SU-DHL-6 (cell line): Measurements from ENCODE around the gene SPDEF.

Experiments
- H2AFZ ChIP-seq: fragments of 200-600 bp; sonication (generic); 2 replicates; pipeline ENCODE4 v1.6.1; 2014; ENCODE audit warnings: low read depth, mild to moderate bottlenecking, moderate library complexity, mixed read lengths, antibody characterized with exemption, low read length; ENCODE audit not compliant: severe bottlenecking
- H3F3A ChIP-seq: fragments of 200-600 bp; shearing (Covaris generic); 2 replicates; pipeline ENCODE4 v1.6.0; 2016; ENCODE audit warnings: antibody characterized with exemption, mild to moderate bottlenecking; ENCODE audit not compliant: insufficient read depth
- H3K27ac ChIP-seq: fragments of 200-600 bp; sonication (generic); 2 replicates; pipeline ENCODE4 v1.5.1; 2016; ENCODE audit warnings: low read depth, mild to moderate bottlenecking, low read length, moderate library complexity, mixed read lengths
- H3K27me3 ChIP-seq: fragments of 200-600 bp; sonication (generic), shearing (Covaris generic); 2 replicates; pipeline ENCODE4 v1.6.0; 2014; ENCODE audit warnings: mild to moderate bottlenecking, low read length
- H3K36me3 ChIP-seq: fragments of 200-600 bp; sonication (generic); 2 replicates; pipeline ENCODE4 v1.6.1; 2014; ENCODE audit warnings: mild to moderate bottlenecking, low read length, mixed read lengths
- H3K4me2 ChIP-seq: fragments of 300-600, 200-600 bp; shearing (Covaris generic), sonication (generic); 2 replicates; pipeline ENCODE4 v1.6.0; 2014; ENCODE audit warnings: low read length, low read depth, mild to moderate bottlenecking; ENCODE audit not compliant: poor library complexity, severe bottlenecking
- H3K4me3 ChIP-seq: fragments of 200-600 bp; sonication (generic); 2 replicates; pipeline ENCODE4 v1.5.1; 2014; ENCODE audit warnings: antibody characterized with exemption, low read length, mild to moderate bottlenecking, mixed read lengths; ENCODE audit not compliant: insufficient read depth, poor library complexity, severe bottlenecking
- H3K79me2 ChIP-seq: fragments of 200-600 bp; sonication (generic); 2 replicates; pipeline ENCODE4 v1.6.1; 2014; ENCODE audit warnings: mild to moderate bottlenecking, low read length, moderate library complexity; ENCODE audit not compliant: insufficient read depth
- H3K9ac ChIP-seq: fragments of 200-600 bp; sonication (generic); 2 replicates; pipeline ENCODE4 v1.7.0; 2014; ENCODE audit warnings: mild to moderate bottlenecking, low read length
- H3K9me2 ChIP-seq: fragments of 200-600 bp; sonication (generic); replicated peaks from 2 replicates; pipeline ENCODE4 v1.6.1; 2014; ENCODE audit warnings: low read length; ENCODE audit not compliant: insufficient read depth
- H3K9me3 ChIP-seq: fragments of 200-600 bp; sonication (generic); 2 replicates; pipeline ENCODE4 v1.6.1; 2014; ENCODE audit warnings: low read length, mixed read lengths; ENCODE audit not compliant: insufficient read depth
- H4K20me1 ChIP-seq: fragments of 200-600 bp; sonication (generic); 2 replicates; pipeline ENCODE4 v1.6.1; 2014; ENCODE audit warnings: low read depth, mild to moderate bottlenecking, antibody characterized with exemption, low read length, moderate library complexity, mixed read lengths
- EZH2phosphoT487 ChIP-seq: fragments of 200-600 bp; sonication (generic), shearing (Covaris generic); conservative IDR thresholded peaks from 2 replicates; pipeline ENCODE4 v1.6.1; 2018; ENCODE audit warnings: mild to moderate bottlenecking, antibody characterized with exemption, low read length, moderate library complexity, mixed read lengths
- TF ChIP-seq, protein P1 (sequence below): fragments of 200-600 bp; sonication (generic); IDR thresholded peaks from one replicate; pipeline ENCODE4 v1.5.1; 2017; ENCODE audit warnings: antibody characterized with exemption, mild to moderate bottlenecking, low read length, moderate library complexity; ENCODE audit not compliant: insufficient read depth, poor library complexity, severe bottlenecking

Gene SPDEF

DNA sequence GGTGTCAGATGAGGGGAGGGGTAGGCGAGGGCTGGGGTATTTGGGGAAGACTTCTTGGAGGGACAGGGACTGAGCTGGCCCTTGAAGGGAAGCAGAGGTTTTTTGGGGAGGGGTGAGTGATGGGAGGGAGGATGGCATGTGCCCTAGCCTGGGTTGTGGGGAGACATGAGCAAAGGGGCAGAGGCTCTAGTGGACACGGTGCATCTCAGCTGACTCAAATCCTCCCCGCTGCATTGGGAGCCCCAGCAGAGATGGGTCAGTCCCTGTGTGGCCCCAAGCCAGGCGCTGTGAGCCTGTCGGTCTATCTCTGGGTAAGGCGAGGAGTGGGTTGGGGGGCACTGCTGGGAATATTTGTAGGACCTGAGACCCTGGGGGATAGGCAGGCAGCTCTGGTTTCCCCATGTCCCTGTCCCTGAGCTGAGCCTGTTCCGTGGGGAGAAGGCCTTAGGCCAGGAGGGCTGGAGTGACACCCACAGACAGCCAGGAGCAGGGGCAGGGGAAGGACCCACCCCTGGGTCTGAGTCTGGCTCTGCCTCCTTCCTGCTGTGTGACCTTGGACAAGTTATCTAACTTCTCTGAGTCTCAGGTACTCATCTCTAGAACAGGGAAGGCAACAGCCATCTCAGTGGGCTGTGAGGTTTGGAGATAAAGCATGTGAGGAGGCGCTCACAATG is 36.0 kb downstream of the SPDEF start:
- H3F3A ChIP-seq: no peaks in the 10 kb centered on the region
- TF ChIP-seq EZH2phosphoT487: no peak
- TF ChIP-seq, protein P1, sequence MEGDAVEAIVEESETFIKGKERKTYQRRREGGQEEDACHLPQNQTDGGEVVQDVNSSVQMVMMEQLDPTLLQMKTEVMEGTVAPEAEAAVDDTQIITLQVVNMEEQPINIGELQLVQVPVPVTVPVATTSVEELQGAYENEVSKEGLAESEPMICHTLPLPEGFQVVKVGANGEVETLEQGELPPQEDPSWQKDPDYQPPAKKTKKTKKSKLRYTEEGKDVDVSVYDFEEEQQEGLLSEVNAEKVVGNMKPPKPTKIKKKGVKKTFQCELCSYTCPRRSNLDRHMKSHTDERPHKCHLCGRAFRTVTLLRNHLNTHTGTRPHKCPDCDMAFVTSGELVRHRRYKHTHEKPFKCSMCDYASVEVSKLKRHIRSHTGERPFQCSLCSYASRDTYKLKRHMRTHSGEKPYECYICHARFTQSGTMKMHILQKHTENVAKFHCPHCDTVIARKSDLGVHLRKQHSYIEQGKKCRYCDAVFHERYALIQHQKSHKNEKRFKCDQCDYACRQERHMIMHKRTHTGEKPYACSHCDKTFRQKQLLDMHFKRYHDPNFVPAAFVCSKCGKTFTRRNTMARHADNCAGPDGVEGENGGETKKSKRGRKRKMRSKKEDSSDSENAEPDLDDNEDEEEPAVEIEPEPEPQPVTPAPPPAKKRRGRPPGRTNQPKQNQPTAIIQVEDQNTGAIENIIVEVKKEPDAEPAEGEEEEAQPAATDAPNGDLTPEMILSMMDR: no peak
- no peaks in the 10 kb centered on the region for H3K79me2 ChIP-seq
- no peaks in the 10 kb centered on the region for H3K27me3 ChIP-seq
- no peaks in the 10 kb centered on the region for H3K36me3 ChIP-seq
- no peaks in the 10 kb centered on the region for H3K9me2 ChIP-seq
- H2AFZ ChIP-seq: no peak overlapping the region
- no peak overlapping the region for H3K4me3 ChIP-seq
- no peak overlapping the region for H3K27ac ChIP-seq
- H4K20me1 ChIP-seq: no peaks in the 10 kb centered on the region
- no peak overlapping the region for H3K9ac ChIP-seq
- no peaks in the 10 kb centered on the region for H3K9me3 ChIP-seq
- no peak overlapping the region for H3K4me2 ChIP-seq

DNA sequence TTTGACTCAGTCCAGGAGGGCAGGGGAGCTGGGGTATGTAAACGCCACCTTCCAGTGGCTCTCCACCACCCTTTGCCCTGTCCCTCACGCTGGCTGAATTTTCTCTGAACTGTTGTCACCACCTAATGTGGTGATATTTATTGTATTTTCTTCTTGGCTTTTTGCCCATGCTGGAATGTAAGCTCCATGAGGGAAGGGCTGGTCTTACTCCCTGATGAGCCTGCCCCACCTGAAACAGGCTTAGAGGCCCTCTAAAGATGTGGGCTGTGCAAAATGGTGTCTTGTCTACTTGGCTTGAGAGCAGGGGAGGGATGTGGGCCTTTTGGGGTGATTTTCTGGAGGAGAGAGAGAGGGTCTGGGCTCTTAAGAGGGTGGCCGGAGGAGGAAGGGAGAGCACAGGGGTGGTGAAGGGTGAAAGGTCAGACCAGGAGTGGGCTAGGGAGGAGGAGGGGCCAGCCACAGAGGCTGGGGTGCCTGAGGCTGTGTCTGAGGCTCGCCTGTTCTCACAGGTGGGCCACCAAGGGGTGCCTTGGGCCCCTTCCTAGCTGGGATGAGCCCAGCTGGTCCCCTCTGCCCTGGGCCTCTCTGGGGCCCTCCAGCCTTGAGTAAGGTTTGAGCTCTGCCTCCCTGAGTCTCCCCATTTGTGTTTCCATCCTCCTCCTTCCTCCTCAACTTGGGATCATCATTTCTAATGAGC is 37.3 kb downstream of the SPDEF start:
- no peaks in the 10 kb centered on the region for H3K36me3 ChIP-seq
- no peak overlapping the region for H2AFZ ChIP-seq
- no peaks in the 10 kb centered on the region for H3K9me2 ChIP-seq
- no peak overlapping the region for H3K4me3 ChIP-seq
- TF ChIP-seq EZH2phosphoT487: no peak
- TF ChIP-seq, protein P1: no peak
- H3F3A ChIP-seq: no peaks in the 10 kb centered on the region
- H3K79me2 ChIP-seq: no peaks in the 10 kb centered on the region
- H3K27me3 ChIP-seq: no peaks in the 10 kb centered on the region
- H3K9me3 ChIP-seq: no peaks in the 10 kb centered on the region
- H3K4me2 ChIP-seq: no peak overlapping the region
- H4K20me1 ChIP-seq: no peaks in the 10 kb centered on the region
- H3K27ac ChIP-seq: no peak overlapping the region
- no peak overlapping the region for H3K9ac ChIP-seq

DNA sequence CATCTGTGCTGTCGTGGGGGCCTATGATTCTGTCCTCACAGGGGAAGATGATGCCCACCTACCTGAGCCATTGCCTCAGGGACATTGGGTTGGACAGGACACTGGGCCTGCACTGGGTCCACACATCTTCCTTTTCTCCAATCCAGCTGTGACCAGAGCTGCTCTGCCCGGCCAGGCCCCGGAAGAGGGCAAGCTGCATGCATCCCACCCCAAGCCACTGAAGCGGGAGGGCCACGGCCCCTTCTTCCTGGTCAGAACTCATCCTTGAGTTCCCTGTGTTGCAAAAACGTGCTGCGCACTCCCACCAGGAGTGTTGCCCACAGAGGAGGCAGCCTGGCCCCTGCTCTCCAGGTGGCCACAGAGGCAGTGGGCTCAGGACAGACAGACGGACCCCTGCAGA is 38.2 kb downstream of the SPDEF start:
- no peak for TF ChIP-seq EZH2phosphoT487
- TF ChIP-seq, protein P1: no peak
- Histone ChIP-seq H3K36me3 (no peaks in the 10 kb centered on the region), H4K20me1 (no peaks in the 10 kb centered on the region), H3K9me3 (no peaks in the 10 kb centered on the region), H3K27ac (no peak overlapping the region), H2AFZ (no peak overlapping the region), H3K4me3 (no peak overlapping the region), H3K4me2 (no peak overlapping the region), H3K79me2 (no peaks in the 10 kb centered on the region), H3K9me2 (no peaks in the 10 kb centered on the region), H3K27me3 (no peaks in the 10 kb centered on the region), H3F3A (no peaks in the 10 kb centered on the region), H3K9ac (no peak overlapping the region)
